GM19328 (cell line): ENCODE data around the gene DISP3.

Experiments used
- ATAC-seq: cut with Tn5 transposase; IDR thresholded peaks from one replicate; pipeline ENCODE4 v1.9.1; 2021; ENCODE audit warnings: mild to moderate bottlenecking, moderate library complexity; ENCODE audit not compliant: unreplicated experiment

The DISP3 gene

DNA sequence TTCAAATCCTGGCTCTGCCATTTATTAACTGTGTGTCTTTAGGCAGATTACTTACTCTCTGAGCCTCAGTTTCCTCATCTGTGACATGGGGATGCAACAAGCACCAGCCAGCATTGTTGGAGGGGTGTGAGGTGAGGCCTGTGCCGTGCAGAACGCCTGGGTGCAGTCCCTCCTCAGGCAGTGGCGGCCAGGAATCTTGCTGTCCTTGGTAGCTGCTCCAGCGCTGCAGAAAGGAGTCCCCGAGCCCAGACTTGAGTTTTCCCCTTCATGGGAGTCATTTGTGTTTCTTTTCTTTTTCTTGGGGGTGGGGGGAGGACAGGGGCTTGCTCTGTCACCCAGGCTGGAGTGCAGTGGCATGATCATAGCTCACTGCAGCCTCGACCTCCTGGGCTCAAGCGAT lies 46.6 kb downstream of the DISP3 start:
- ATAC-seq, result no peak

GRCh38 chr1:11526071-11526895 lies 47.3 kb downstream of the DISP3 start:
- ATAC-seq, result no peak

GRCh38 chr1:11527541-11528452 lies 48.8 kb downstream of the DISP3 start:
- no peak for ATAC-seq

GRCh38 chr1:11528611-11529261 lies 49.8 kb downstream of the DISP3 start:
- ATAC-seq, result no peak

DNA sequence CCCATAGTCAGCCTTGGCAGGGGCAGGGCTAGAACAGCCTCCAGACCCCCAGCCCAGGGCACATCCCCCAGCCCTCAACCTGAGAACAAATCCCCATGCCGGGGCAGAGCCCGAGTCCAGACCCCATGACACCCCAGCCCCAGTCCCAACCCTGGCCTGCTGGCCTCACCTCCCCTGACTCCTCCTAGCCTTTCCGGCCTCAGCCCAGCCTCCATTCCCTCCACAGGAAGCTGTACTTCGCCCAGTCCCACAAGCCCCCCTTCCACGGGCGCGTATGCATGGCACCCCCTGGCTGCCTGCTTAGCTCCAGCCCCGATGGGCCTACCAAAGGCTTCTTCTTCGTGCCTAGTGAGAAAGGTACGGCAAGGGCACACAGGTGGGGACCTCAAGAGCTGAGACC lies 50.4 kb downstream of the DISP3 start:
- ATAC-seq, result no peak

- no peak for ATAC-seq
These were observed 51.1 kb downstream of the DISP3 start for GRCh38 chr1:11529763-11530730.

GRCh38 chr1:11530731-11531311 lies 51.9 kb downstream of the DISP3 start:
- ATAC-seq, result no peak

DNA sequence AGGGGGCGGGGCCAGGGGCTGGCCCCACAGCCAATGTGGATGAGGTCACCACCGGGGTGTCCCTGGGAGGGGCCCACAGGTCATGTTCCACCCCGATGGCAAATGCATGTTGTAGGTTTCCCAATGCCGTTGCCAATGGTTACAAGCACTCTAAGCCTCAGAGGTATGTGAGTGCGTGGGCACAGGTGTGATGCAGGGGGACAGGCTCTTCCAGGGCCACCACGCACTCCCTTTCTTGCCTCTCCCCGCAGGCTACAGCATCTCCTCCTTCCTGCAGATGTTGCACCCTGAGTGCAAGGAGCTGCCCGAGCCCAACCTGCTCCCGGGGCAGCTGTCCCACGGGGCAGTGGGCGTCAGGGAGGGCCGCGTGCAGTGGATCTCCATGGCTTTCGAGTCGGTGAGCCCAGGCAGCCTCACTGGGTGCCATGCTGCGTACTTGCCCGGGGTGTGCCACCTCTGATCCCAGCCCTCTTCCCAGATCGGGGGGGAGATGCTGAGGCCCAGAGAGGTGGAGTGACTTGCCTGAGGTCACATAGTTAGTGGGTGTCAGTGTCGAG lies 52.4 kb downstream of the DISP3 start:
- ATAC-seq, result no peak

GRCh38 chr1:11531943-11532342 lies 53.0 kb downstream of the DISP3 start:
- ATAC-seq, result no peak

- no peak for ATAC-seq
These were observed 55.1 kb downstream of the DISP3 start for GRCh38 chr1:11533790-11534787.

- ATAC-seq, result no peak
These were observed 55.9 kb downstream of the DISP3 start for GRCh38 chr1:11534846-11535245.

DNA sequence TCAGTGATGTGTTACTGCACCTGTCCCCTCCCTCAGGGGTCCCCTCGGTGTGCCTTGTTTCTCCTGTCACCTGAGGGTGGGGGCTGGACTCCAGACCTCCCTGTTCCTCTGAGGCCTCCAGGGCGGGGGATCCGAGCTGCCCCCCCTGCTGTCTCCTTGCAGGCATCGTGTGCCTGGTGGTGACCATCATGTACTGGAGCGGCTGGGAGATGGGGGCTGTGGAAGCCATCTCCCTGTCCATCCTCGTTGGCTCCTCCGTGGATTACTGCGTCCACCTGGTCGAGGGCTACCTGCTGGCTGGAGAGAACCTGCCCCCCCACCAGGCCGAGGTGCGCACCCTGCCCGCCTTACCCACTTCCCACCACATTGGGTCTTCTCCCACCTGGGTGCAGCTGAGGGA lies 56.4 kb downstream of the DISP3 start:
- ATAC-seq, result no peak

DNA sequence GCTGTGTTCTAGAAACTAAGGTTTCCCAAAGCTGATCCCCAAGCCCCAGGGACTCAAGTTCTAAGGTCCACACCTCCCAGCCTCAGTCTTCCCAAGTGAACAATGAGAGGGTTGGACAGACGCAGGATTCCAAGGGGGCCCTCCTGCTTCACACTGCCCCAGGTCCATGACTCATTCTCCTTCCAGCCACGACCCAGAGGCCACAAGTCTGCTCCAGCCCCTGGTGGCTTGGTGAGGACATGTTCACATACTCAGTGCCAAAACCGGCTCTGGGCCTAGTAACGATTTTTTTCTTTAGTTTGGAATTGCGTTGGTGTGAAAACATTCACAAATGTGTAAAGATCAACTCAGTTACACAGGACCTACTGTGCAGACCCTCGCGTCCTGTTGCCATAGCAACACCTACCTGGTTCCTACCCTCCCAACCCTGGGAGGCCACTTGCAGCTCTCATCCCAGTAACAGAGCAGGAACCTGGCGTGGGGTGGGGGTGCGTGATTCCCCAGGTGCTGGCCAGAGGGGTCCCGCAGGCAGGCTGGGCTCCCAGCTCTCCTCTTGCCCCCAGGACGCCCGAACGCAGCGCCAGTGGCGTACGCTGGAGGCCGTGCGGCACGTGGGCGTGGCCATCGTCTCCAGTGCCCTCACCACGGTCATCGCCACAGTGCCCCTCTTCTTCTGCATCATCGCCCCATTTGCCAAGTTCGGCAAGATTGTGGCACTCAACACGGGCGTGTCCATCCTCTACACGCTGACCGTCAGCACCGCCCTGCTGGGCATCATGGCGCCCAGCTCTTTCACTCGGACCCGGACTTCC lies 57.0 kb downstream of the DISP3 start:
- no peak for ATAC-seq

GRCh38 chr1:11536573-11537379 lies 57.8 kb downstream of the DISP3 start:
- ATAC-seq, result no peak

- ATAC-seq, result no peak
These were observed 58.4 kb downstream of the DISP3 start for GRCh38 chr1:11537380-11537764.

GRCh38 chr1:11537854-11538591 lies 59.1 kb downstream of the DISP3 start:
- no peak for ATAC-seq
